Stimulated activated CD8-positive, alpha-beta memory T cell treated with anti-CD3 and anti-CD28 coated beads, Interleukin-12 subunit alpha, Interleukin-12 subunit beta, amount 100 ng/mL, for 1 hour (primary cell): ENCODE measurements around the gene ATG12.
"Not testable (repeated sequence)": the region's sequence is repeated elsewhere in the genome, so short reads cannot be mapped to it uniquely, and the experiment has no call there.

ENCODE experiments used
- DNase-seq: peaks from one replicate; pipeline ENCODE4 v3.0.0-alpha.2; 2020; ENCODE audit warnings: low read depth

The ATG12 gene

DNA sequence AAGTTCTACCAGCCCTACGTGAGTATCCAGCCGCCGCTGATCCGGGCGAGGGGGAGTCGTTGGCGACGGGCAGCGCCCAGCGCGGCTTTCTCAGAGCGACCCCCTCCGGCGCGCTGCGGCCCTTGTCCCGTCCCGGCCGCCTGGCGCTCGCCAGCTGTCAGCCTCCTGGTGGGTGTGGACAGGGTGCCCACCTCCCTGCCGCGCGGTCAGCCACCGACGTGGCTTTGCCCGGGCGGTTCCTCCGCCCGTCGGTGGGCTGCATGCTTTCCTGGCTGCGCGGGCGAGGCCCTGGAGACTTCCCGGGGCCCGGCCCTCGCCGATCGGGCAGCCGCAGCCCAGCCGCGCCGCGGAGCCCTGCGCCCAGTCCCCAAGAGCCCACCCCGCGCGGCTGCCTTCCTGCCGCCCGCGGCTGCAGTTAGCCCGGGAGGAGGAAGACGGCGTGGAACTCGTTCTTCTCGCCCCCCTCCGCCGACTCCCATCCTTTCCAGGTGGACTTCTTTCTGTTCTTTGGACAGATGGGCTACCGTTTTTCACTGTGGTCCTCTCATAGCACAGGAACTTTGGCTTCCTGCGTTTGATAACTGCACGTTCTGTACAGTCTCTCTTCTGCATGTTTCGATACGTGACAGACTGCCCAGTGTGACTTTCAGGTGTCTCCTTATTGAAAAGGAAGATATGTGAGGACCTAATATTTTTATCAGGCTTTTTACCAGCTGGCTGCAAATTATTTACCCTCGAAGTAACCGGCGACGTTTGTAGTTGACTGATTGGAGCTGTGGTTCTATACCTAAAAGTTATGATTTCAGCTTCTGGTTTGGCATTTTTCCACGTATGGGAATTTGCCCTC is 947 bp upstream of the ATG12 start:
- no peak for DNase-seq

DNA sequence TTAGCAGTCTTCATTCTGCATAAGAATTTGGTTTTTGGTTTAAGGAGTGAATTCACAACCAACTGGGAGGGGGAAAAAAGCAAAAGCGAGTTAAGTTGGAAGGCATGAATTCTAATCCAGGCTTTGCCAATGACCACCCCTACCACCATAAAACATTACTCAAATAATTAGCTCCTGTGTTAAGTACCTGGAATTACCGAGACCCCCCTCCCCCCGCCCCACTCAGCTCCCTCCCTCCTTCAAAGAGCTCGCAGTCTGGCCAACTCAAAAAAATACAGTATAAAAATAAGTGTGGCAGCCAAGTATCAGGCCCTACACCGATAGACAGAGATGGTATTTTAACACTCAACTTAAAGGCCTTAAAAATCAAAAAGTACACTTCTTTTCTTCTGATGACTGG is 492 bp downstream of the ATG12 start:
- DNase-seq = no peak

DNA sequence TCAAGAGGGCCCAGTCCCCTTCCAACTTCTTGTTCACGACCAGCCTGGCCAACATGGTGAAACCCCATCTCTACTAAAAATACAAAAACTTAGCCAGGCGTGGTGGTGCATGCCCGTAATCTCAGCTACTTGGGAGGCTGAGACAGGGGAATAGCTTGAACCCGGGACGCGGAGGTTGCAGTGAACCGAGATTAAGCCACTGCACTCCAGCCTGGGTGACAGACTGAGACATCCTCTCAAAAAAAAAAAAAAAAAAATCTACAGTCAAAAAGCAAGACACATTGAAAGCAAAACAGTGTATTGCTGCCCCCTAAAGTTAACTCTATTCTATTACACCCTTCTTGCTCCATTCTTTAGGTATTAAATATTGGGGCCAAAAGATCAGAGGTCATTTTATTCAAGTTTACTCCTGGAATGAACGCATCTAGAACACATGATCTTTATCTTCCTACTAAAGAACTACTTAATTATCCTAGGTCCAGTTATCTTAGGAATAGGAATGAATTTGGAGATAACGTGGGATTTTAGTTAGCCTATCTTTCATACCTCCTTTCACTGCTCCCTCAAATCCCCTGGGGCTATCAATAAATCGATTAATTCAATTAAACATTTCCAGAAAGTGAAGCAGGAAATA is 2.4 kb downstream of the ATG12 start:
- DNase-seq = no peak

DNA sequence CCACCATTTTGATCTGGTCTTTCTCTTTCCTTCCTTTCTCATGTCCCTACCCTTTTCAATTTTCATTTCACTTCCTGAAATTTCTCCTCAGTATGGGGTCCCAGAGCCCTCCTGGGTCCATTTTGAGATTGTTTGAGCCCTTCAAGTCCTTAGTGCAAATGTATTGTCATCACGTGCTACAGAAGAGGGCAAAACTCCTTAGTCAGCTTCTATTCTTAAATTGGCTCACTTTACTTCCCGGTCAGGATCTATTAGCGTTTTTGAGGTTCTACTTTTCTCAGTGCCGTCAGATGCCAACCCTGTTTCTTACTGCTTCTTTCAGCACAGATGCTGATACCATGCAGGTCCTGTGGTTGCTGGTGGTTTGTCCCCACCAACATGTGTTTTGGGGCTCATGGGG is 5.9 kb downstream of the ATG12 start:
- no peak for DNase-seq

DNA sequence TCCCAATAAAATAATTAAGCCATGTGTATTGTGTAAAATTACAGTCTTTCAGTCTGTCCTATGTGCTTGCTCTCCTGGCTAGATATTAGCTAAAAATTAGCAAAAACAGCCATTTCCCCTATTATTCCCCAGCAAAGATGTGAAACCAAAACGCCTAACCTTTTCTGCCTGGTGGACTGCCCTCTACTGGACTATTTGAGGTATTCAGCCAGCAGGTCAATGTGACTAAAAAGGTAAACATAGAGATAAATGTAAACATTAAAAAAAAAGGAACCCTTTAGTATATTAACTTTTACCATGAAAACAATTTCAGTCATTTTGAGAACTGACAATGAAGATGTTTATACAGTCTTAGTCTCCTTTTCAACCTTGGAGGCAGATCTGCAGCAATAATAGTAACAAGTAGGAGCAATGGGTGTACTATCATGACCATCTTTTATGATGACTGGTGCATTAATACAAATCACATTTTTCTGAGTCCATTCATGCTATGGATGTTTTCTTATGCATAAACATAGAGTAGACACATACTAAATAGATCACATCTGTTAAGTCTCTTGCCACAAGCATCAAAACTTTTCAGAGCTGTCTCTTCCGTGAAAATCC is 10.1 kb downstream of the ATG12 start:
- DNase-seq = peak; percentile 18

DNA sequence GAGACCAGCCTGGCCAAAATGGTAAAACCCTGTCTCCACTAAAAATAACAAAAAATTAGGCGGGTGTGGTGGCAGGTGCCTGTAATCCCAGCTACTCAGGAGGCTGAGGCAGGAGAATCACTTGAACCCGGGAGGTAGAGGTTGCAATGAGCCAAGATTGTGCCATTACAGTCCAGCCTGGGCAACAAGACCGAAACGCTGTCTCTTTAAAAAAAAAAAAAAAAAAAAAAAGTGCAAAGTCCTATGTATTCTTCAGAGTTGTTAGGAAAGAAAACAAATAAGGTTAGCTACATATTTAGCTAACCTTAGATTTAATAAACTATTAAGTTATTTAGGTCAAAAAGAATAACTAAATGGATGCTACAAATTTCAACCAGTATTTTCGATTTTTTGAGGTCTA is 11.5 kb downstream of the ATG12 start:
- no peak for DNase-seq

DNA sequence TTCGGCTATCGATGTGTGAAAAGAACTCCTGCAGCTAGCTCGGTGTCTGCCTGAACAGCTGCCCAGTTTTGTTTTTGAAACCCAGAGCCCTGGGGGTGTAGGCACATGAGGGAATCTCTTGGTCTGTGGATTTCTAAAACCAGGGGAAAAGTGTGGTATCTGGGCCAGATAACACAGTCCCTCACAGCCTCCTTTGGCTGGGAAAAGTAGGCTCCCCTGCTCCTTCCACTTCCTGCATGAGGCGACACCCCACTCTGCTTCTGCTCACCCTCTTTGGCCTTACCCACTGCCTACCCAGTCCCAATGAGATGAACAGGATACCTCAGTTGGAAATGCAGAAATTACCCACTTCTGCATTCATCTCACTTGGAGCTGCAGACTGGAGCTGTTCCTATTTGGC is 15.4 kb downstream of the ATG12 start:
- DNase-seq = no peak

DNA sequence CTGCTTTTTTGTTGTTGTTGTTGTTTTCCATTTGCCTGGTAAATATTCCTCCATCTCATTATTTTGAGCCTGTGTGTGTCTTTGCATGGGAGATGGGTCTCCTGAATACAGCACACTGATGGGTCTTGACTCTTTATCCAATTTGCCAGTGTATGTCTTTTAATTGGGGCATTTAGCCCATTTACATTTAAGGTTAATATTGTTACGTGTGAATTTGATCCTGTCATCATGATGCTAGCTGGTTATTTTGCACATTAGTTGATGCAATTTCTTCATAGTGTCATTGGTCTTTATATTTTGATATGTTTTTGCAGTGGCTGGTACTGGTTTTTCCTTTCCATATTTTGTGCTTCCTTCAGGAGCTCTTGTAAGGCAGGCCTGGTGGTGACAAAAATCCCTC is 16.4 kb downstream of the ATG12 start:
- not testable (repeated sequence) for DNase-seq

DNA sequence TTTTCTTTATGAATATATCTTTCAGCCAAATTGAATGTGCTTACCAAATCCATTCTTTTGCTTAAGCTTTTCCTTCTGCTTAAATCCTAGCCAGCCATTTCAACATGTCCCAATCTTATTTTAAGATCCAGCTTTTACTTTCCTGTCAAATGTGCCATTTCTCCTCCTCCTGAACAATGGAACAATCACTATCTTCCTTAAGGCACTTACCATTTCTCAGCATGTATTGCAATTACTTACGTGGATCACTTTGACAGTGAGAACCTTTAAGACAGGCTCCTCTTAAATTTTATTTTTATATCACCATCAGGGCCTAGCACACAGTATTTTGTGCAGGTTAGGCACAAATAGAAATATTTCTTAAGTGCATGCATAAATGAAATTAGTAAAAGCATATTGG is 20.5 kb downstream of the ATG12 start:
- DNase-seq = no peak

DNA sequence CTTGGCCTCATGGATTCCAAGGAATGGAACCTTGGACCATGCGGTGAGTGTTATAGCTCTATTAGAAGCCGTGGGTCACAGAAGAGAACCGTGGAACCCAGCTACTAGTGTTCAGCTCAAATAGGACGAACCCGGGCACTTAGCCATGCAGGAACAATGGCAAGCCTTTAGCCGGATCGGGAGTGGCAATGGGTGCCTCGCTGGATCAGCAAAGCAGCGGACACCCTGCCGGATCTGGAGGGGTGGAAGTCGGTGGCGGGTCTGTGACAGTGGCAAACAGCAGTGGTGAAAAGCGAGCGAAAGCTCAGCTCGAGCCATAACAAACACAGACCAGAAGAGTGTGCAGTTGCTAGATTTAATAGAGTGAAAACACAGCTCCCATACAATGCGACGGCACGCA is 22.5 kb downstream of the ATG12 start:
- no peak for DNase-seq

DNA sequence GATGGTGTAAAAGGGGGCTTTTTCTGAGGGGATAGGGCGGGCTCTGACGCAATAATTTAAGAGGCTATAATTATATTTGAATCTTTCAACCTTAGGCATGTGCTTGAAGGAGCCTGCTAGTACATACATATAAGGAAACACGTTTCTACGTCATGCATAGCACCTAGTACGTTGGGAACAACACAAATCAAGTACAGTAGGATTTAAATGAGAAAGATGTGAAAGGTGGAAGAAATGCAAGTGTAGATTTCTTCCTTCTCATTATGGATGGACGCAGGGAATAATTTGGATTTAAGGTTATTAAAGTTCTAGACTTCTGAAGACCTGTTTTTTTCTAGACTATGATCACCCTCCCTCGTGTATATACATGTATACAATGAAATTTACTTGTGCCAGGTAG is 24.0 kb downstream of the ATG12 start:
- DNase-seq = no peak

DNA sequence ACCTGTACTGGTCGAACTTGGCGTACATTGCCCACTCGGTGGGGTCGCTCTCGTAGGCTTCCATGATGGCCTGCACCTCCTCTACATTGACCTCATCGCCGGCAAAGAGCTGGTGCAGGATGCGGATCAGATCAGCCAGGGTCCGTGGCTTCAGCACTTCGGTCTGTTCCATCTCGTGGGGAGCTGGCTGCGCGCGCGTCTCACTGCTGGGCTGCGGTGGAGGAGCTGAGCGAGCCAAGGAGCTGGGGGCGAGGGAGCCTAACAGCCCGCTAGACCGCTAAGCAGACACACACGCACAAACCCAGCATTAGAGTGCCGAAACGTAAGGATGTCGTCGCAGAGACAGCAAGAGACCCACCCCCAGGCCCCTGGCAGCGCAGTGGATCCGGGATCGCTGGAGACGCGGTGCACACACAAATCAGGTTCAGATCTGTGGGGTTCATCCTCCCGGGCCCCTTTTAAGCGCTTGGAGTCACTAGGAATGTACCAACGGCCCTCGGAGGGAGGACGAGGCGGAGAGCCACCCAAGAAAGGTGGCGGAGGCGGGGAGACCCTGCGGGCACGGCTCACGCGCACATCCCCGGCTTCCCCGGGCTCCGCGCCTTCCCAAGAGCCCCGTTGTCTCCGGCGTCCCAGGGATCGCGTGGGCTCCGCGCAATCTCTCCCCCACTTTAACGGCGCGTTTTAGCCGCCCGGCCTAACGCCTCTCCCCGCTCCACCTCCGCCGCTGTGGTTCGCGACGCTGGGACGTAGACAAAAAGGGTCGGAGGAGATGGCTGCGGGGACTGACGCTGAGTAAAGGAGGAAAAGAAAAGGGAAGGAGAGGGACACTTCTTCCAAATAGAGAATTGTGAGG is 24.9 kb downstream of the ATG12 start, which contains the start of gene CDO1:
TSS of gene CDO1 (minus strand) at position 434 of the 856 bp plus-strand sequence. CDS start at position 172, 262 bp downstream.
- DNase-seq = no peak

DNA sequence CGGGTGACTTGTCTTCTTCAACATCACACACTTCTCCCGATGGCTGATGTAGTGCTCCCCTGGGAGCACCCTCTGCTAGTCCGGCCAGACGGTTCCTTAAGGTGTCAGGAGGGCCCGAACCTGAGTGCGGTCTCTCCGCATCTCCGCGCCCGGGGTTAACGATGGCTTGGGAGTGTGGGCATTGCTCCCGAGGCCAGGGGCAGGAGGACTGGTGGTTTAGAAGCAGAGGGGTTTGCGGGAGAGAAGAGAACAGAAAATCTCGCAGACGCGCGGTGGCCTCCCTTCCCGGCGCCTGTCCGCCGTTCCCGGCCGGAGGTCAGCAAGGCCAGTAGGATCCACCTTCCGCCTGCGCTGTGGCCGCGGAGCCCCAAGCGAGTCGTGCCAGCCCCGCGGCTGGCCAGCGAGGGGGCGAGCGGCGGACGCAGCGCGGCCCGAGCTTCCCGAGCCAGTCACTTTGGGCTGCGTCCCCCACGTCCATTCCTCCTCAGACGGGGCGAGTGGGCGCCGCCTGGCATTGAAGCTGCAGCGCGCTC is 25.6 kb downstream of the ATG12 start:
- DNase-seq = no peak

DNA sequence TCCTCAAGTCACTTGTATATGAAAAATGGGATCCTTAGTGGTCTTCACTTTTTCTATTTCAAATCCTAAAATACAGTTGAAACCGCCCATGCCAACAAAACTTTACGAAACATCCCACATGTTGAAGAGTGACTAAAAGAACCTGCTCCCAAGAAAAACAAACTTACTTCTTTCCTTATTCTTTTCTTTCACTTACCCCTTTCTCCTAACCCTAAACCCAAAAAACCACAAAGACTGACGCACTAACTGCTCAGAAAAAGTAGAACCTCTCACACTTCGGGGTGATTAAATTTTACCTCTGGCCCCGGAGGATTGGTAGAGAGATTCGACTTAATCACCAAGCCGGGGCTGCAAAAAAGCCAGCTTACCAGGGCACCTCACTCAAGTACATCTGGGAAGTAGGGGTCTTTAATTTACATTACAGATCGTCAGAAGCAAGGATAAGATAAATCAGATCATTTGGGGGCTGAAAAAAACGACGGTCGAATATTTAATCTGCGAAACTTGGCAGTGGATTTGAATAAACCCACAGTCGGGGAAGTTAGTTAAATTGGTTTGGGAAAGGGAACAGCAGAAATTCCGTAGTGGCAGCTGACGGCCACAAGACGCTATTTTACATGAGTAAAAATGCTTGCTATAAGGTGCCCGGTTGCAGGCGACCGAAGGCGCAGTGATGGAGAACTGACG is 26.2 kb downstream of the ATG12 start:
- no peak for DNase-seq

DNA sequence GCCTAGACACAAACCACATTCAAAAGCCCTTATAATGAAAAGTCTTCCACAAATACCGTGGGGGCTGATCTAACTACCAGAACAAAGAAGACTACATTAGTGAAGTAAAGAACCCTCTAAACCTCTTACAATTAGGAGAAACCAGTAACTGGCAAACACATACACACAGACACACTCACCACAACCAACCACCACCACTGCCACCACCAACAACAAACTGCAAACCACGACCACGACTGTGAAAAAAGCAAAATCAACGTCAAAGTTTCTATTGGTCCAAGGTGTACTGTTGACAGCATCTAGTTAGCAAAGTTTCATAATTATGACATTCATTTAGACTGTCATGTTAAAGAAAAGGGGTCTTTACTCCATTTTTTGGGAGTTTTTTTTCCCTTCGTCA is 27.6 kb downstream of the ATG12 start:
- no peak for DNase-seq

DNA sequence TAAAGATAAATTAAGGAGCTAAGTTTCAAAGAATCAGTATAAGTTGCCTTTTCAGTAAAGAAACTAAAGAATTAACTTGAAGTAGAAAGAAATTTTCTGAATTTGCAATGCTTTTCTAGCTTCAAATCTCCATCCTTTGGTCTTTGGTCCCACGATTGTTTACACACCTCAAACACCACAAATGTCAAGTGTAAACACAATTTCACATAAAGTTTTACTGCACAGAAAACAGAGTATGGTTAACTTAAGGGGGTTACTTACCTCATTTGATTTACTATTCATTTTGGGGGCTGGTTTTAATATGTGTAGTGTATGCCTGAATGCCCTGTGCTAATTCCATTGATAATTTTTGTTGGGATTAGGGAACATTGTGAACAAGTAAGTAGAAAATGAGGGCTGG is 29.0 kb downstream of the ATG12 start:
- no peak for DNase-seq

DNA sequence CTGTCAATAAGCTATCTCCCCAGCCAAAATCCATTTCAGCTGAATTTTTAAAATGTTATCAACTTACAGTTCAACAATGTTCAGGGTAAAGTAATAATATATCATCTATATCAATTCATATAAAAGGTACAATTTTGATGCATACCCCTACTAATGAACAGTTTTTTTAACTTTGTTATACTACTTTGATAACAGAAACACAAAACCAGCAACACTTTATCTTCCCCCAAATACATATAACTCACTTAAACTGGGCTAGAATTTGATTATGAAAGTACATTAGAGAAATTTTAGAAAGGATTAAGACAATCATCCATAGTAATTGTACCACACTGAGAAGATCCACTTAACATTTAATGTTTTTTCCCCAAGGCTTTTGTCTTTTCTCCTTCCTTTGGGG is 30.0 kb downstream of the ATG12 start:
- no peak for DNase-seq

DNA sequence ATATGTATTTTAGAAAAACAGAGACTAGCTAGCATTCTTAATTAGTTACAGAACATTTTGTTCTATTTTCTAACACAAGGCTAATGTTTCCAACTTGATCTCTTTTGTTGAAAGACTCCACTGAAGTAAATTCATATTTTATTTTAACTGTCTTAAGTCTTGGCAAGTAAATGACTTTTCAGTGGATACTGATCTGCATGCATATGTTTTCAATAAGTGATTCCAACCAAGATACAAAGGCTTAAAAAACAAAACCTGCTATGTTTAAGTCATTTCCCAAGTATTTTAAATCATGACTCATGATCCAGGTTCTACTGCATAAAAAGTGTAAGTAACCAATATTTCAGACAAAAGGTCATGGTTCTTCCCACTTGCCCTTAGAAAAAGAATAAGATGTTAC is 30.6 kb downstream of the ATG12 start:
- no peak for DNase-seq

DNA sequence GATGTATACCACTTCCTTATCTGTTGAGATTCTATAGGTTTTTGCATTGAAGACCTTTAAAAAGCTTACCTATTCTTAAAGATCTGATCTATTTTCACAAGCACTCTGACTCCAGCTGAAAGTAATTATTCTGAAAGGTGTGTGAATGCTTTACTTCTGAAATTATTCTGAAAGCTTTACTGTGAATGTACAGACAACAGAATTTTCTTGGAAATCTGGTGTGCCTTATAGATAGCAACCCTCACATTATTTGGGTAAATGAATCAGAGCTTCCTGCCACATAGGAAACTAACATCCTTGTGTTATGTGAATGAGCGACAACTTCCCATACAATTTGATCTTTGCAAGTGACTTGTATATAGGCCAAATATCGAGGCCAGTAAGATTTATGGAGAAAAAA is 31.4 kb downstream of the ATG12 start:
- DNase-seq = no peak

DNA sequence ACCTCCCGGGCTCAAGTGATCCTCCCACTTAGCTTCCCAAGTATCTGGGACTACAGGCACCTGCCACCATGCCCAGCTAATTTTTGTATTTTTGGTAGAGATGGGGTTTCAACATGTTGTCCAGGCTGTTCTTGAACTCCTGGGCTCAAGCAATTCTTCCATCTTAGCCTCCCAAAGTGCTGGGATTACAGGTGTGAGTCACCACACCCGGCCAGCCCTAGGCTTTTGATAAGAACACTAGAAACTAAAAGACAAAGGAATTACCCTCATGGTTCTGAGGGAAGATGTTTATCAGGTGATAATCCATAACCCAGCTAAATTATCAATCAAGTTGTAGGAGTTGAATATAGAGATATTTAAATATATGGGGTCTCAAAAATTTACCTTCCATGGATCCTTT is 33.3 kb downstream of the ATG12 start:
- DNase-seq = not testable (repeated sequence)

DNA sequence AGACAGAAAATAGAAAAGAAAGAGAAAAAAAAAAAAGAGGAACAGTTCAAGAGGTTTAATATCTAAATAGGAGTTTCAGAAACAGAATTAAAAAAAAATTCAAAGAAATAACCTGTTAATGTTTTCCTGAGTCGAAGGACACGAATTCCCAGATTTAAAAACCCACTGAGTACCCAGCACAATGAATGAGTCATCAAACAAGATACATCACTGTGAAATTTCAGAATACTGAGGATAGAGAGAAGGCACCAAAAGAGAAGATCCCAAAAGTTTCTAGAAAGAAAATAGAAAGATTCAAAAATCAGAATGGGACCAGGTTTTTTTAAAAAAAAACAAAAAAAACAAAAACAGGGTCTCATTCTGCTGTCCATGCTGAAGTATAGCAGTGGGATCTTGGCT is 33.7 kb downstream of the ATG12 start:
- DNase-seq = no peak
